ENCODE measurements around the gene MFAP3. TPM values are rescaled to one million over a fixed set of nuclear protein-coding genes. Genes with fewer than 3 reads are reported as not detected.
A peak's percentile ranks its signal among the peaks of the same experiment; 100 is the strongest.

MFAP3 gene
- polyA plus RNA-seq, 2 of the 4 experiments (the other 2 are of a cell fraction) = 25.1 to 38.9 TPM

DNA sequence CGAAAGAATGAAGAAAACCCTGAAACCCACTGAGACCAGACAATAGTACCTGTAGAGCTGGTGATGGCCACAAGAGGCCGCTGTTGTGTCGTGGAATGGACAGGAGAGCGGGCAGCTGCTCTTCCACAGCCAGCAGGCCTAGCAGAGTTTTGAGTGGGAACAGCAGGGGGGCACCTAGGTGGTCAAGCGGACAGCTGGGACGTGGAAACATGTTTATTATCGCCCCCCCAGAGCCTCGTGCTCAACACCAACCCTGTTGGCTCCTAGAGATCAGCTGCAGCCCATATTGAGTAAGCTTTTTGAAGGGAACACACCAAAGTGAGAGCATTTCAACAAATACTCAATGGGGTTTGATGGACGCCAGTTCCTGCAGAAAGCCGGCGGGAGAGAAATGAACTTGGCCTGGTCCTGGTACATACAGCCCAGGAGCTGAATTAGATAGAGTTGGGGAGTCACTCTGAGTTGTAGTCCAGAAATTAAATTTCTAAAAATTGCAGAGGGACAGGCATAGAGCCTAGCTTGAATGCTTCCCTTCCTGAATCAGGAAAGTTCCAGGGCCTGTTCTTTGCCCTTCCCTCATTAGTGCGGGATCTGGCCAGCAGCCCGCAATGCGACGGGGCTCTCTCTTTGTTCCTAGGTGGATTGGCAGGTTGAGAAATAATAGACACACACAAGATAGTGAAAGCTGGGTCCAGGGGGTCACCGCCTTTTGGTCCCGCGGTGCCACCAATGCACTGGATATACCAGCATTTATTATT, 33.8 kb downstream of the MFAP3 start (continued):
- no peak for TF ChIP-seq MAFK (IDR thresholded peaks at IDR 0.05; ENCODE audit: partially characterized antibody)
- peak; percentile 94 for TF ChIP-seq SMC3 (IDR thresholded peaks at IDR 0.05)
- TF ChIP-seq, protein P1, sequence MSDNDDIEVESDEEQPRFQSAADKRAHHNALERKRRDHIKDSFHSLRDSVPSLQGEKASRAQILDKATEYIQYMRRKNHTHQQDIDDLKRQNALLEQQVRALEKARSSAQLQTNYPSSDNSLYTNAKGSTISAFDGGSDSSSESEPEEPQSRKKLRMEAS (IDR thresholded peaks at IDR 0.05) = no peak

DNA sequence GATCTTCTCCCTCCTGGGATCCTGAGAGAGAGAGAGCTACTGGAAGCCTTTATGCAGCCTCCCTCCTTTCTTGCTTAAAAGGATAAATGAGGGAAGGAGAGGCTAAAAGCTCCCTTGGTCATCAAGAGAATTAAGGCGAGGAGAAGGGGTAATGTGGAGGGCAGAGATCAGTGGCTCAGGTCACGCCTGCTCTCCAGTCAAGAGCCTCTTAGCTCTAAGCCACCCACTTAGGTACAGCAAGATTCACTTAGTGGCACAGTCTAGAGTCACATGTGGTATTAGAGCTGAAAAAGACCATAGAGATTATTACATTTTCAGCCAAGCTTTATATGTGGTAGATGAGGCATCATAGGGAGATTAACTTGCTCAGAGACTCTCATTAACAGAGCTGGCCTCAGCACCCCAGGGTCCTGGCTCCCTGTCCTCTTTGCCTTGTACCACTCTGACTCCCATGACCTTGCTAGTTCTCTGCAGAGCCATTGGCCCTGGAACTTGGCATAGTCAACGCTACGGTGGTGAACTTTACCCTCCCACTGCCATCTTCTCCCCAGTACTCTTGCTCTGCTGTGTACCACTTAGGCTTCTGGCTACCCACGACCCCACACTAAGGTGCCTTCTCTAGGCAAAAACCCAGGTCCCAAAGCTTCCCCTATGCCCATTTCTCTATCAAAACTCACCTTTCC, 37.6 kb downstream of the MFAP3 start:
- H3K9me3 ChIP-seq = no peaks in the 10 kb centered on the region
- WGBS (ENCODE audit: missing lambda C conversion rate) = 57% methylated on average over 5 of the region's 5 CpGs
- no peak overlapping the region for H3K4me2 ChIP-seq
- no peak overlapping the region for H3K27ac ChIP-seq
- TF ChIP-seq CBX8 (IDR thresholded peaks at IDR 0.05) (no peak), NFE2L2 (conservative IDR thresholded peaks at IDR 0.05; ENCODE audit: low read length) (no peak), TP53 (CRISPR knock-in tag; IDR thresholded peaks at IDR 0.05) (no peak), TFCP2L1 (CRISPR knock-in tag; IDR thresholded peaks at IDR 0.05) (no peak), CHD2 (IDR thresholded peaks at IDR 0.05; ENCODE audit: low read length, partially characterized antibody) (no peak), PHF8 (IDR thresholded peaks at IDR 0.05; ENCODE audit: borderline replicate concordance, low read depth) (no peak), MAZ (IDR thresholded peaks at IDR 0.05; ENCODE audit: borderline replicate concordance, low read depth, low read length) (no peak), RCOR1 (IDR thresholded peaks at IDR 0.05; ENCODE audit: low read depth, low read length) (no peak), HEYL (CRISPR knock-in tag; IDR thresholded peaks at IDR 0.05) (no peak), HDAC2 (IDR thresholded peaks at IDR 0.05) (no peak)
- TF ChIP-seq, protein P2, sequence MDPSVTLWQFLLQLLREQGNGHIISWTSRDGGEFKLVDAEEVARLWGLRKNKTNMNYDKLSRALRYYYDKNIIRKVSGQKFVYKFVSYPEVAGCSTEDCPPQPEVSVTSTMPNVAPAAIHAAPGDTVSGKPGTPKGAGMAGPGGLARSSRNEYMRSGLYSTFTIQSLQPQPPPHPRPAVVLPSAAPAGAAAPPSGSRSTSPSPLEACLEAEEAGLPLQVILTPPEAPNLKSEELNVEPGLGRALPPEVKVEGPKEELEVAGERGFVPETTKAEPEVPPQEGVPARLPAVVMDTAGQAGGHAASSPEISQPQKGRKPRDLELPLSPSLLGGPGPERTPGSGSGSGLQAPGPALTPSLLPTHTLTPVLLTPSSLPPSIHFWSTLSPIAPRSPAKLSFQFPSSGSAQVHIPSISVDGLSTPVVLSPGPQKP (IDR thresholded peaks at IDR 0.05; ENCODE audit: low read depth, low read length) = no peak
- no peak for DNase-seq (ENCODE audit: low read depth in 1 of 2, low spot score in 1 of 2)
- POLR2A ChIA-PET = no interaction called here
- CTCF ChIA-PET = interaction anchor here (0.6 to 12.1 kb wide), 11 partner anchors 9 to 345 kb away, joined by 3 to 107 read pairs (median 3); partner anchors contain the start of gene GALNT10
- H3K4me3 ChIP-seq = no peak overlapping the region
- no peaks in the 10 kb centered on the region for H3K4me1 ChIP-seq
- no peak for FAIRE-seq
- ATAC-seq = no peak

DNA sequence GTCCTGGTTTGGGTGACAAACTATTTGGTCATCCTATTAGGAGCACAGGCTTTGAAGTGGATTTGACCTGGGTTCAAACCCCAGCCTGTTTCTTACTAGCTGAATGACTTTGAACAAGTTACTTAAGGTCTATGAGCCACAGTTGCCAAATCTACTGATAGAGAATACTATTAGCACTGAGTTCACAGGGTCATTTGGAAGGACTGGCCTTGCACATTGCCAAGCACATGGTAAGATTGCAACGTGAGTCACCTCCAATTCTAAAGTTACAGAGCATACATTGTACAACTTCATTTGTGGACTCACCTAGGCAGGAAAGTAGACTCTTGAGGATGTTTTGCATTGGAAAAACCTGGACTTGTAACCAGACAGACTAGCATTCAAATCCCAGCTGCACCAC, 38.9 kb downstream of the MFAP3 start:
- CTCF ChIA-PET = interaction anchor here (1.4 to 12.1 kb wide), 3 partner anchors 103 to 327 kb away, joined by 5 to 107 read pairs (median 8); partner anchors contain the start of gene GALNT10
- TF ChIP-seq SMC3 (IDR thresholded peaks at IDR 0.05) (no peak), EP300 (IDR thresholded peaks at IDR 0.05) (no peak), HEYL (CRISPR knock-in tag; IDR thresholded peaks at IDR 0.05) (no peak), TP53 (CRISPR knock-in tag; IDR thresholded peaks at IDR 0.05) (no peak), CEBPB (IDR thresholded peaks at IDR 0.05) (no peak), HDAC2 (IDR thresholded peaks at IDR 0.05) (no peak), FOXS1 (CRISPR knock-in tag; IDR thresholded peaks at IDR 0.05) (no peak), HOXB13 (CRISPR knock-in tag; IDR thresholded peaks at IDR 0.05; ENCODE audit: low read depth) (no peak), RFX5 (IDR thresholded peaks at IDR 0.05) (no peak)
- TF ChIP-seq, protein P3, sequence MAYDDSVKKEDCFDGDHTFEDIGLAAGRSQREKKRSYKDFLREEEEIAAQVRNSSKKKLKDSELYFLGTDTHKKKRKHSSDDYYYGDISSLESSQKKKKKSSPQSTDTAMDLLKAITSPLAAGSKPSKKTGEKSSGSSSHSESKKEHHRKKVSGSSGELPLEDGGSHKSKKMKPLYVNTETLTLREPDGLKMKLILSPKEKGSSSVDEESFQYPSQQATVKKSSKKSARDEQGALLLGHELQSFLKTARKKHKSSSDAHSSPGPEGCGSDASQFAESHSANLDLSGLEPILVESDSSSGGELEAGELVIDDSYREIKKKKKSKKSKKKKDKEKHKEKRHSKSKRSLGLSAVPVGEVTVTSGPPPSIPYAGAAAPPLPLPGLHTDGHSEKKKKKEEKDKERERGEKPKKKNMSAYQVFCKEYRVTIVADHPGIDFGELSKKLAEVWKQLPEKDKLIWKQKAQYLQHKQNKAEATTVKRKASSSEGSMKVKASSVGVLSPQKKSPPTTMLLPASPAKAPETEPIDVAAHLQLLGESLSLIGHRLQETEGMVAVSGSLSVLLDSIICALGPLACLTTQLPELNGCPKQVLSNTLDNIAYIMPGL (CRISPR knock-in tag; IDR thresholded peaks at IDR 0.05; ENCODE audit: borderline replicate concordance) = no peak
- TF ChIP-seq, protein P4, sequence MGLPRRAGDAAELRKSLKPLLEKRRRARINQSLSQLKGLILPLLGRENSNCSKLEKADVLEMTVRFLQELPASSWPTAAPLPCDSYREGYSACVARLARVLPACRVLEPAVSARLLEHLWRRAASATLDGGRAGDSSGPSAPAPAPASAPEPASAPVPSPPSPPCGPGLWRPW (IDR thresholded peaks at IDR 0.05) = no peak
- FAIRE-seq (no peak), DNase-seq (ENCODE audit: low read depth in 1 of 2, low spot score in 1 of 2) (no peak), ATAC-seq (no peak; a peak in 1 of 6 replicates)
- Histone ChIP-seq H3K9me3 (no peaks in the 10 kb centered on the region), H3K4me1 (no peaks in the 10 kb centered on the region), H3K4me3 (no peak overlapping the region), H3K4me2 (no peak overlapping the region), H3K27ac (no peak overlapping the region)
- POLR2A ChIA-PET = no interaction called here
- 30% methylated on average over 1 of the region's 1 CpG for WGBS (ENCODE audit: missing lambda C conversion rate)
